Smooth muscle cell (in vitro differentiated cells): ENCODE measurements around the gene TWIST1. TPM values are rescaled to one million over a fixed set of nuclear protein-coding genes. Genes with fewer than 3 reads are reported as not detected.

Experiments used
- DNase-seq: peaks from one replicate; lab custom pipeline; 2025; ENCODE audit not compliant: unreplicated experiment; lab: John Stamatoyannopoulos, UW
- H2AFZ ChIP-seq: fragments of 200-600 bp; sonication (generic); 2 replicates; pipeline ENCODE4 v1.6.0; 2016; ENCODE audit warnings: antibody characterized with exemption, low read depth, mild to moderate bottlenecking
- H3F3A ChIP-seq: fragments of 200-600 bp; sonication (generic); 2 replicates; pipeline ENCODE4 v1.6.0; 2017; ENCODE audit warnings: antibody characterized with exemption, low read depth
- H3K27ac ChIP-seq: fragments of 200-600 bp; sonication (generic); 2 replicates; pipeline ENCODE4 v1.5.1; 2016; ENCODE audit warnings: low read depth, mild to moderate bottlenecking
- H3K27me3 ChIP-seq: fragments of 200-600 bp; sonication (generic); 2 replicates; pipeline ENCODE4 v1.6.1; 2016; ENCODE audit warnings: low read depth, mild to moderate bottlenecking
- H3K36me3 ChIP-seq: fragments of 200-600 bp; sonication (generic); 2 replicates; pipeline ENCODE4 v1.5.1; 2016; ENCODE audit warnings: low read depth
- H3K4me1 ChIP-seq: fragments of 200-600 bp; sonication (generic); 2 replicates; pipeline ENCODE4 v1.5.1; 2016; ENCODE audit warnings: low read depth
- H3K4me2 ChIP-seq: fragments of 200-600 bp; sonication (generic); 2 replicates; pipeline ENCODE4 v1.6.0; 2016; ENCODE audit warnings: mild to moderate bottlenecking
- H3K4me3 ChIP-seq: fragments of 200-600 bp; sonication (generic); 2 replicates; pipeline ENCODE4 v1.5.1; 2016; ENCODE audit warnings: mild to moderate bottlenecking
- H3K79me2 ChIP-seq: fragments of 200-600 bp; sonication (generic); 2 replicates; pipeline ENCODE4 v1.6.0; 2016; ENCODE audit warnings: low read depth, mild to moderate bottlenecking
- H3K9ac ChIP-seq: fragments of 200-600 bp; sonication (generic); 2 replicates; pipeline ENCODE4 v1.6.0; 2016; ENCODE audit warnings: low read depth
- H3K9me3 ChIP-seq: fragments of 200-600 bp; sonication (generic); replicated peaks from 2 replicates; pipeline ENCODE4 v1.5.1; 2016; ENCODE audit warnings: low read depth
- H4K20me1 ChIP-seq: fragments of 200-600 bp; sonication (generic); 2 replicates; pipeline ENCODE4 v1.6.0; 2016; ENCODE audit warnings: low read depth
- WGBS: methylation state at CpG from one replicate; pipeline ENCODE4 v1.1.7; 2016; ENCODE audit warnings: low lambda C conversion rate; 5-methylcytosine and 5-hydroxymethylcytosine counted together
- polyA plus RNA-seq: library from polyadenylated mRNA; unstranded; fragments of >200 nt; fragmentation: Nextera tagmentation; extraction: Ambion mirVana; gene quantifications from 2 replicates; pipeline ENCODE4 v1.2.1, GENCODE V29; 2016
- total RNA-seq: library from RNA; depleted of rRNA; stranded (reverse); fragments of >200 nt; gene quantifications from 2 replicates; pipeline ENCODE4 v1.2.3, GENCODE V29; 2014
- TF ChIP-seq, protein P1 (sequence below): fragments of 200-600 bp; sonication (generic); IDR thresholded peaks from 2 replicates; pipeline ENCODE4 v1.5.1; 2017; ENCODE audit warnings: borderline replicate concordance, mild to moderate bottlenecking, antibody characterized with exemption; ENCODE audit not compliant: insufficient read depth, poor library complexity, severe bottlenecking

TWIST1 gene
- total and polyA plus RNA-seq, 2 experiments from 2014 or later, result 51.3 to 58.0 TPM

DNA sequence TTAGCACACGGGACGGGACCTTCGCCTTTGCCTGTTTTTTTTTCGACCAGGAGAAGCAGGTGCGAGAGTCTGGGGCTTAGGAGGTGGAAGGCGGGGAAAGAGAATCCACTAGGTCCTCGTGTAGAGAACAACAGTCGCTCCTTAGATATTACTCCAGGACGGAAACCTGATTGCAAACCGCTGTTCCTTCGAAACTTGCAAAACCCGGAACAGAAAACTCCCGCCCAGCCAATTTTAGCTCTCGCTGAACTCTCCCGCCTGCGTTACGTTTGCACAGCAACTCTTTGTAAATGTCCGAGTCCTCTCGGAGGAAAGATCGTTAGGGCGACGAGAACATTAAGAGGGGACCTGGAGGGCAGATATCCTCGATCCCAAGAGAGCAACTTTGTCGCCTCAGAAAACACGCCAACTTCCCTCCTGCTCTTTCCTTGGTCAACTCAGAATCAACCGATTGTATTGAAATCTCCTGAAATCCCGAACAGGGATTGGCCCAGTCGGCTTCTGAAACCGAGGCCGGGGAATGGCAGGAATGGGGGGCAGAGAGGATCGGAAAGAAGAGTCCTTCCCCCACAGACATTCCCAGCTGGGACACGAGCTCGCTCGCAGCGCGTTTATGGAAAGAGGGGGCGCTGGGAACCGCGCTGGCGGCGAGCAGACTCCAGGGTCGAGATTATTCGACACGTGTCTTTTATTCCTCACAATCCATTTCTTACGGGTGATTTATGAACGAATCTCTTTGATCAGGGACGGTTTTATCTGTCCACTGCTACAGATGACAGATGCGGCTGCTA lies 9.9 kb downstream of the TWIST1 start:
- Histone ChIP-seq H2AFZ (peak overlapping the region; percentile 81), H3K9ac (peak overlapping the region; percentile 47), H3K9me3 (no peaks in the 10 kb centered on the region), H4K20me1 (peaks cover 13% of the 10 kb centered on the region), H3K27ac (peak overlapping the region; percentile 64), H3K27me3 (peaks cover 12% of the 10 kb centered on the region), H3F3A (peaks cover 7% of the 10 kb centered on the region), H3K4me3 (peak overlapping the region; percentile 64), H3K4me2 (peak overlapping the region; percentile 87), H3K4me1 (peaks cover 31% of the 10 kb centered on the region), H3K79me2 (peaks cover 9% of the 10 kb centered on the region), H3K36me3 (no peaks in the 10 kb centered on the region)
- DNase-seq, result no peak
- TF ChIP-seq, protein P1, sequence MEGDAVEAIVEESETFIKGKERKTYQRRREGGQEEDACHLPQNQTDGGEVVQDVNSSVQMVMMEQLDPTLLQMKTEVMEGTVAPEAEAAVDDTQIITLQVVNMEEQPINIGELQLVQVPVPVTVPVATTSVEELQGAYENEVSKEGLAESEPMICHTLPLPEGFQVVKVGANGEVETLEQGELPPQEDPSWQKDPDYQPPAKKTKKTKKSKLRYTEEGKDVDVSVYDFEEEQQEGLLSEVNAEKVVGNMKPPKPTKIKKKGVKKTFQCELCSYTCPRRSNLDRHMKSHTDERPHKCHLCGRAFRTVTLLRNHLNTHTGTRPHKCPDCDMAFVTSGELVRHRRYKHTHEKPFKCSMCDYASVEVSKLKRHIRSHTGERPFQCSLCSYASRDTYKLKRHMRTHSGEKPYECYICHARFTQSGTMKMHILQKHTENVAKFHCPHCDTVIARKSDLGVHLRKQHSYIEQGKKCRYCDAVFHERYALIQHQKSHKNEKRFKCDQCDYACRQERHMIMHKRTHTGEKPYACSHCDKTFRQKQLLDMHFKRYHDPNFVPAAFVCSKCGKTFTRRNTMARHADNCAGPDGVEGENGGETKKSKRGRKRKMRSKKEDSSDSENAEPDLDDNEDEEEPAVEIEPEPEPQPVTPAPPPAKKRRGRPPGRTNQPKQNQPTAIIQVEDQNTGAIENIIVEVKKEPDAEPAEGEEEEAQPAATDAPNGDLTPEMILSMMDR, result no peak
- whole genome bisulfite sequencing, result 1% methylated on average over 48 of the region's 48 CpGs

DNA sequence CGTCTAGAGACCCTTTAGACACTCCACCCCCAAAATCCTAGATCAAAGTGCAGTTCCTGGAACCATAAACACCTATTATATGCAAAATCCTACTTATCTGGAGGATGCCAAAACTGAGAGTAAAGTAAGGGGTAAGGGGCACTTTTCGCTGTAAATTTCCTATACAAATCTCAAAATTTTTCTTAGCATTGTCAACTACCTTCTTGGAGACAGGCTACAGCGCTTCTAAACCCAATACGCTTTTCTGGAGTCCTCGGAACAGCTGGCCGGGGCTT lies 10.4 kb downstream of the TWIST1 start:
- Histone ChIP-seq H3K4me1 (peaks cover 29% of the 10 kb centered on the region), H3F3A (peaks cover 7% of the 10 kb centered on the region), H3K9ac (no peak overlapping the region), H3K4me3 (peak overlapping the region; percentile 64), H2AFZ (peak overlapping the region; percentile 81), H3K36me3 (no peaks in the 10 kb centered on the region), H3K4me2 (peak overlapping the region; percentile 87), H4K20me1 (peaks cover 8% of the 10 kb centered on the region), H3K9me3 (no peaks in the 10 kb centered on the region), H3K79me2 (peaks cover 4% of the 10 kb centered on the region), H3K27ac (no peak overlapping the region), H3K27me3 (peaks cover 12% of the 10 kb centered on the region)
- TF ChIP-seq, protein P1, result no peak
- no peak for DNase-seq
- 2% methylated on average over 6 of the region's 6 CpGs for WGBS

GRCh38 chr7:19106241-19107080 lies 11.0 kb downstream of the TWIST1 start:
- no peak overlapping the region for H3K27ac ChIP-seq
- peaks cover 7% of the 10 kb centered on the region for H3F3A ChIP-seq
- peaks cover 2% of the 10 kb centered on the region for H4K20me1 ChIP-seq
- TF ChIP-seq, protein P1, result no peak
- peaks cover 12% of the 10 kb centered on the region for H3K27me3 ChIP-seq
- peak overlapping the region; percentile 64 for H3K4me3 ChIP-seq
- peaks cover 4% of the 10 kb centered on the region for H3K79me2 ChIP-seq
- H2AFZ ChIP-seq, result peak overlapping the region; percentile 81
- DNase-seq, result no peak
- H3K4me1 ChIP-seq, result peaks cover 24% of the 10 kb centered on the region
- H3K36me3 ChIP-seq, result no peaks in the 10 kb centered on the region
- peak overlapping the region; percentile 33 for H3K9ac ChIP-seq
- peak overlapping the region; percentile 87 for H3K4me2 ChIP-seq
- no peaks in the 10 kb centered on the region for H3K9me3 ChIP-seq
- 8% methylated on average over 49 of the region's 49 CpGs for whole genome bisulfite sequencing
